Measurements from ENCODE around the gene SLC51A. TPM values are rescaled to one million over a fixed set of nuclear protein-coding genes. Genes with fewer than 3 reads are reported as not detected.

SLC51A gene
- total RNA-seq, 1 experiment from 2014 or later = not detected

Other genes starting within 250 kb of the SLC51A start
- 260 and 286 TPM in 2 replicates for gene TFRC, start 134.4 kb upstream of the SLC51A start, total RNA-seq (2014; rRNA removed; shearing (Covaris generic))
- gene ZDHHC19, start 5.1 kb upstream of the SLC51A start, total RNA-seq (2014; rRNA removed; shearing (Covaris generic)) = not detected in 2 replicates
- gene PCYT1A, start 71.2 kb downstream of the SLC51A start, total RNA-seq (2014; rRNA removed; shearing (Covaris generic)) = 74.3 and 87.9 TPM in 2 replicates
- 36.5 and 55.6 TPM in 2 replicates for gene DYNLT2B, start 101.7 kb downstream of the SLC51A start, total RNA-seq (2014; rRNA removed; shearing (Covaris generic))
- 3.3 and 4.6 TPM in 2 replicates for gene TM4SF19, start 121.9 kb downstream of the SLC51A start, total RNA-seq (2014; rRNA removed; shearing (Covaris generic))
- gene UBXN7, start 215.9 kb downstream of the SLC51A start, total RNA-seq (2014; rRNA removed; shearing (Covaris generic)) = 8.0 and 10.2 TPM in 2 replicates

All from H4 (cell line).